ENCODE results near the gene DEK.
"Not testable (repeated sequence)": the region's sequence is repeated elsewhere in the genome, so short reads cannot be mapped to it uniquely, and the experiment has no call there.

Gene DEK

GRCh38 chr6:18237167-18237566 is 27.2 kb downstream of the DEK start:
- no peak for DNase-seq

- DNase-seq, result no peak
These were observed 28.8 kb downstream of the DEK start for GRCh38 chr6:18235524-18235923.

GRCh38 chr6:18234564-18234963 is 29.8 kb downstream of the DEK start:
- no peak for DNase-seq

GRCh38 chr6:18233770-18234169 is 30.6 kb downstream of the DEK start:
- not testable (repeated sequence) for DNase-seq

GRCh38 chr6:18231856-18232255 is 32.5 kb downstream of the DEK start:
- not testable (repeated sequence) for DNase-seq

- not testable (repeated sequence) for DNase-seq
These were observed 35.7 kb downstream of the DEK start for GRCh38 chr6:18228590-18228989.

GRCh38 chr6:18227166-18227565 is 37.2 kb downstream of the DEK start:
- DNase-seq, result not testable (repeated sequence)

- not testable (repeated sequence) for DNase-seq
These were observed 37.8 kb downstream of the DEK start for GRCh38 chr6:18226451-18227105.

- DNase-seq, result no peak
These were observed 43.1 kb downstream of the DEK start for GRCh38 chr6:18221288-18221615.

- DNase-seq, result no peak
These were observed 44.7 kb downstream of the DEK start for GRCh38 chr6:18219591-18219990.

- DNase-seq, result no peak
These were observed 46.1 kb downstream of the DEK start for GRCh38 chr6:18218233-18218632.

- no peak for DNase-seq
These were observed 47.9 kb downstream of the DEK start for GRCh38 chr6:18216411-18216810.

- DNase-seq, result no peak
These were observed 48.9 kb downstream of the DEK start for GRCh38 chr6:18215436-18215835.

- no peak for DNase-seq
These were observed 50.3 kb downstream of the DEK start for GRCh38 chr6:18214003-18214402.

GRCh38 chr6:18213439-18213838 is 50.9 kb downstream of the DEK start:
- DNase-seq, result no peak

- no peak for DNase-seq
These were observed 52.1 kb downstream of the DEK start for GRCh38 chr6:18212231-18212630.

GRCh38 chr6:18211338-18211737 is 53.0 kb downstream of the DEK start:
- DNase-seq, result no peak

GRCh38 chr6:18210707-18211106 is 53.6 kb downstream of the DEK start:
- DNase-seq, result no peak

GRCh38 chr6:18209539-18210197 is 54.7 kb downstream of the DEK start:
- peak; percentile 38 for DNase-seq

GRCh38 chr6:18208778-18209177 is 55.6 kb downstream of the DEK start:
- not testable (repeated sequence) for DNase-seq

GRCh38 chr6:18207949-18208348 is 56.4 kb downstream of the DEK start:
- peak; percentile 91 for DNase-seq

- peak; percentile 83 for DNase-seq
These were observed 56.9 kb downstream of the DEK start for GRCh38 chr6:18207438-18207837.

GRCh38 chr6:18206591-18206990 is 57.7 kb downstream of the DEK start:
- DNase-seq, result no peak

GRCh38 chr6:18204691-18205090 is 59.6 kb downstream of the DEK start:
- DNase-seq, result no peak

- DNase-seq, result no peak
These were observed 60.5 kb downstream of the DEK start for GRCh38 chr6:18203786-18204185.
